ENCODE measurements around the gene DOC2A.

DNA sequence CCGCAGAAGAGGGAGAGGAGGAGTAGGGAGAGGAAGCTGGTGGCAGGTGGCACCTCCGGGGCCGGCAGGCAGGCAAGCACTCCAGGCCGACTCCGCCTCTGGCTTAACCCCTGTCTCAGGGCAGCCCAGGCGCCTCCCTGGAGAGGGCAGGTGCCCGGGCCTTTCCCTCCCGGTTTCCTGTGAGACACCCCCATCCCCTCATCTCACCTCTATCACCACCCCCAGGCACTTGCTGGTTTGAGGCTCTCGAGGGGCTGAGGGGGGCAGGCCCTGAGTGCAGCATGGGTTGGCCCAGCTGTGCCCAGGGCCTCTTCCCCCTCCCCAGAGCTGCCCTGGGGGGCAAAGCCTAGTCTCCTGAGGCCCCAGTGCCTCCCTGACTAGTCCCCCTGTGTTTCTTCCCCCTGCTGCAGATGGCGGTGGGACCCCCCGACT, 6.0 kb downstream of the DOC2A start:
- TF ChIP-seq POLR2A (IDR thresholded peaks at IDR 0.05; ENCODE audit: low read depth, low read length) (no peak), CTCF (conservative IDR thresholded peaks at IDR 0.05; ENCODE audit: low read depth, low read length) (no peak), MAZ (IDR thresholded peaks at IDR 0.05; ENCODE audit: borderline replicate concordance, low read depth, low read length) (no peak), RFX5 (IDR thresholded peaks at IDR 0.05; ENCODE audit: low read depth, low read length) (no peak), RCOR1 (IDR thresholded peaks at IDR 0.05; ENCODE audit: insufficient replicate concordance, low read length) (no peak), BHLHE40 (IDR thresholded peaks at IDR 0.05; ENCODE audit: low read depth, low read length) (no peak), MAFK (IDR thresholded peaks at IDR 0.05; ENCODE audit: low read depth, low read length) (no peak), MXI1 (IDR thresholded peaks at IDR 0.05; ENCODE audit: borderline replicate concordance, low read depth, low read length) (no peak), SMC3 (IDR thresholded peaks at IDR 0.05; ENCODE audit: low read depth, low read length) (no peak)
- TF ChIP-seq, protein P1, sequence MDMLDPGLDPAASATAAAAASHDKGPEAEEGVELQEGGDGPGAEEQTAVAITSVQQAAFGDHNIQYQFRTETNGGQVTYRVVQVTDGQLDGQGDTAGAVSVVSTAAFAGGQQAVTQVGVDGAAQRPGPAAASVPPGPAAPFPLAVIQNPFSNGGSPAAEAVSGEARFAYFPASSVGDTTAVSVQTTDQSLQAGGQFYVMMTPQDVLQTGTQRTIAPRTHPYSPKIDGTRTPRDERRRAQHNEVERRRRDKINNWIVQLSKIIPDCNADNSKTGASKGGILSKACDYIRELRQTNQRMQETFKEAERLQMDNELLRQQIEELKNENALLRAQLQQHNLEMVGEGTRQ (IDR thresholded peaks at IDR 0.05; ENCODE audit: low read depth, low read length) = no peak

All from IMR-90 (cell line).